DND-41 (cell line): ENCODE data around the gene PACRG.

Experiments used
- ATAC-seq: fragments of 200-7000 bp; cut with Tn5 transposase; 3 replicates; pipeline ENCODE4 v1.9.1; 2021; ENCODE audit warnings: low read depth; ENCODE audit not compliant: insufficient read depth
- DNase-seq: peaks from one replicate; pipeline ENCODE4 v3.0.0-alpha.2; 2020
- H2AFZ ChIP-seq: 2 replicates; pipeline ENCODE4 v1.6.0; 2012; ENCODE audit warnings: low read depth, low read length
- H3K27ac ChIP-seq: 2 replicates; pipeline ENCODE4 v1.5.1; 2012; ENCODE audit warnings: low read length, inconsistent platforms
- H3K27me3 ChIP-seq: fragments of 200-600 bp; sonication (generic); 2 replicates; pipeline ENCODE4 v1.6.0; 2012; ENCODE audit warnings: low read length, mild to moderate bottlenecking, inconsistent platforms; ENCODE audit not compliant: insufficient read depth, poor library complexity
- H3K36me3 ChIP-seq: 2 replicates; pipeline ENCODE4 v1.5.1; 2012; ENCODE audit warnings: low read length, inconsistent platforms; ENCODE audit not compliant: insufficient read depth
- H3K4me1 ChIP-seq: 2 replicates; pipeline ENCODE4 v1.5.1; 2012; ENCODE audit warnings: mild to moderate bottlenecking, low read length; ENCODE audit not compliant: insufficient read depth
- H3K4me2 ChIP-seq: 2 replicates; pipeline ENCODE4 v1.6.0; 2012; ENCODE audit warnings: mild to moderate bottlenecking, moderate library complexity, low read length, inconsistent platforms; ENCODE audit not compliant: insufficient read depth
- H3K4me3 ChIP-seq, 2 experiments: fragments of 200-600 bp in 1 of 2; shearing (Covaris generic) in 1 of 2; 2 replicates each; pipeline ENCODE4 v1.5.1; 2012 to 2016; ENCODE audit warnings: inconsistent platforms in 2 of 2, low read length in 2 of 2, mild to moderate bottlenecking in 2 of 2, low read depth in 1 of 2, moderate library complexity in 1 of 2
- H3K79me2 ChIP-seq: 2 replicates; pipeline ENCODE4 v1.6.0; 2012; ENCODE audit warnings: low read length, inconsistent platforms; ENCODE audit not compliant: insufficient read depth
- H3K9ac ChIP-seq: 2 replicates; pipeline ENCODE4 v1.6.0; 2012; ENCODE audit warnings: low read depth, mild to moderate bottlenecking, inconsistent platforms, low read length, moderate library complexity
- H3K9me3 ChIP-seq: 2 replicates; pipeline ENCODE4 v1.5.1; 2012; ENCODE audit warnings: low read length, moderate library complexity, mild to moderate bottlenecking, inconsistent platforms; ENCODE audit not compliant: insufficient read depth, severe bottlenecking
- H4K20me1 ChIP-seq: 2 replicates; pipeline ENCODE4 v1.6.0; 2012; ENCODE audit warnings: low read length; ENCODE audit not compliant: insufficient read depth
- CTCF ChIP-seq: IDR thresholded peaks from 2 replicates; pipeline ENCODE4 v1.5.1; 2012; ENCODE audit warnings: borderline replicate concordance, low read length, moderate library complexity, mild to moderate bottlenecking; ENCODE audit not compliant: poor library complexity, severe bottlenecking; ENCODE audit errors: extremely low read depth
- EZH2 ChIP-seq: IDR thresholded peaks from 3 replicates; pipeline ENCODE4 v1.6.1; 2012; ENCODE audit warnings: borderline replicate concordance, low read depth, mild to moderate bottlenecking, moderate library complexity, low read length, inconsistent platforms; ENCODE audit not compliant: severe bottlenecking

The PACRG gene

GRCh38 chr6:163189609-163190008 is 461.8 kb downstream of the PACRG start:
- Histone ChIP-seq H3K9me3 (peaks cover 3% of the 10 kb centered on the region), H3K27me3 (no peaks in the 10 kb centered on the region), H3K36me3 (no peaks in the 10 kb centered on the region), H4K20me1 (no peaks in the 10 kb centered on the region), H3K4me3 (no peak overlapping the region), H3K9ac (no peak overlapping the region), H3K27ac (no peak overlapping the region), H3K79me2 (no peaks in the 10 kb centered on the region), H3K4me2 (no peak overlapping the region), H3K4me1 (no peaks in the 10 kb centered on the region), H2AFZ (no peak overlapping the region)
- no peak for DNase-seq
- ATAC-seq = no peak
- no peak for TF ChIP-seq EZH2
- TF ChIP-seq CTCF = no peak

GRCh38 chr6:163190786-163191185 is 463.0 kb downstream of the PACRG start:
- H3K79me2 ChIP-seq = no peaks in the 10 kb centered on the region
- H4K20me1 ChIP-seq = no peaks in the 10 kb centered on the region
- no peaks in the 10 kb centered on the region for H3K27me3 ChIP-seq
- TF ChIP-seq EZH2 (no peak), CTCF (no peak)
- peaks cover 3% of the 10 kb centered on the region for H3K9me3 ChIP-seq
- DNase-seq = no peak
- no peak overlapping the region for H3K4me2 ChIP-seq
- H3K27ac ChIP-seq = no peak overlapping the region
- ATAC-seq = no peak
- no peaks in the 10 kb centered on the region for H3K36me3 ChIP-seq
- H2AFZ ChIP-seq = no peak overlapping the region
- no peak overlapping the region for H3K9ac ChIP-seq
- no peaks in the 10 kb centered on the region for H3K4me1 ChIP-seq
- H3K4me3 ChIP-seq = no peak overlapping the region

- ATAC-seq (no peak), DNase-seq (no peak)
- no peaks in the 10 kb centered on the region for H3K4me1 ChIP-seq
- no peaks in the 10 kb centered on the region for H4K20me1 ChIP-seq
- TF ChIP-seq CTCF = no peak
- TF ChIP-seq EZH2 = no peak
- H3K9me3 ChIP-seq = peaks cover 3% of the 10 kb centered on the region
- H3K27me3 ChIP-seq = no peaks in the 10 kb centered on the region
- no peak overlapping the region for H3K4me2 ChIP-seq
- H3K36me3 ChIP-seq = no peaks in the 10 kb centered on the region
- no peak overlapping the region for H3K9ac ChIP-seq
- H2AFZ ChIP-seq = no peak overlapping the region
- no peak overlapping the region for H3K4me3 ChIP-seq
- no peak overlapping the region for H3K27ac ChIP-seq
- no peaks in the 10 kb centered on the region for H3K79me2 ChIP-seq
These were observed 464.1 kb downstream of the PACRG start for GRCh38 chr6:163191704-163192537.
